Mucosa of descending colon (tissue), 3 donors: ENCODE measurements around the gene MORN1. TPM values are rescaled to one million over a fixed set of nuclear protein-coding genes. Genes with fewer than 3 reads are reported as not detected.

Experiments used
- ATAC-seq: fragments of 200-7000 bp; cut with Tn5 transposase; one replicate; pipeline ENCODE4 v1.9.1; 2020; ENCODE audit warnings: mild to moderate bottlenecking, moderate library complexity
- DNase-seq, 3 donors: peaks; one replicate each; pipeline ENCODE4 v3.0.0-alpha.2; 2020
- H3K36me3 ChIP-seq: fragments of 200-600 bp; one replicate; pipeline ENCODE4 v1.8.0; 2021; ENCODE audit warnings: low read depth, mild to moderate bottlenecking
- H3K4me1 ChIP-seq: fragments of 200-600 bp; one replicate; pipeline ENCODE4 v1.8.0; 2021; ENCODE audit warnings: low read depth, mild to moderate bottlenecking
- H3K4me3 ChIP-seq: fragments of 200-600 bp; one replicate; pipeline ENCODE4 v1.8.0; 2021; ENCODE audit warnings: mild to moderate bottlenecking
- H3K9me3 ChIP-seq: fragments of 200-600 bp; one replicate; pipeline ENCODE4 v1.8.0; 2021; ENCODE audit warnings: mild to moderate bottlenecking
- CTCF ChIP-seq: fragments of 200-600 bp; IDR thresholded peaks from one replicate; pipeline ENCODE4 v1.8.0; 2022; ENCODE audit warnings: antibody characterized with exemption, mild to moderate bottlenecking
- intact Hi-C, 2 donors: fragments of 100-400 bp; cut with DNase I in 1 of 2; cut with micrococcal nuclease in 1 of 2; formaldehyde crosslinking; loops; one replicate each; pipeline versions ENCODE4 v1.11.0 to v1.11.1; 2022; cut with DNase I, micrococcal nuclease
- total RNA-seq, 3 donors: library from RNA; stranded (reverse); fragmentation: NEBNext Ultra II Directional in 2 of 3; extraction: Animal tissue kit (Norgen Biotek cat#: 25700) in 2 of 3; gene quantifications; one replicate each; pipeline versions ENCODE4 v1.2.1 to v1.2.4, GENCODE V29; 2021 to 2023
- donor health status: DM: no; HTN: no; CAD: no; lungs with moderate emphysema.
- donor health status: DM: no; HTN: no; CAD: no.
- donor health status: DM: no; HTN: yes; CAD: no.

Gene MORN1
- total RNA-seq, 3 donors from 2014 or later: 13.1 to 17.4 (median 13.4) TPM

GRCh38 chr1:2395245-2395644 is 3.9 kb upstream of the MORN1 start:
- DNase-seq: peak in 1 of 3 donors; percentile 48
- Histone ChIP-seq H3K4me1 (peaks cover 26% of the 10 kb centered on the region), H3K9me3 (no peaks in the 10 kb centered on the region), H3K4me3 (no peak overlapping the region), H3K36me3 (no peaks in the 10 kb centered on the region)
- ATAC-seq: no peak
- intact Hi-C loops: no loop called here
- TF ChIP-seq CTCF: no peak

- DNase-seq (no peak), ATAC-seq (no peak)
- intact Hi-C loops: no loop called here
- TF ChIP-seq CTCF: no peak
- Histone ChIP-seq H3K4me1 (peaks cover 28% of the 10 kb centered on the region), H3K4me3 (no peak overlapping the region), H3K9me3 (no peaks in the 10 kb centered on the region), H3K36me3 (no peaks in the 10 kb centered on the region)
These were observed 3.4 kb upstream of the MORN1 start for GRCh38 chr1:2394761-2395160.

- DNase-seq (no peak), ATAC-seq (no peak)
- intact Hi-C loops: no loop called here
- Histone ChIP-seq H3K36me3 (no peaks in the 10 kb centered on the region), H3K9me3 (no peaks in the 10 kb centered on the region), H3K4me1 (peaks cover 28% of the 10 kb centered on the region), H3K4me3 (no peak overlapping the region)
- no peak for TF ChIP-seq CTCF
These were observed 2.9 kb upstream of the MORN1 start for GRCh38 chr1:2394220-2394619.

GRCh38 chr1:2393471-2393877 is 2.1 kb upstream of the MORN1 start:
- intact Hi-C loops: no loop called here
- Histone ChIP-seq H3K9me3 (no peaks in the 10 kb centered on the region), H3K4me1 (peaks cover 28% of the 10 kb centered on the region), H3K4me3 (no peak overlapping the region), H3K36me3 (no peaks in the 10 kb centered on the region)
- peak; percentile 33 for ATAC-seq
- TF ChIP-seq CTCF: no peak
- DNase-seq: peak in 2 of 3 donors; percentile 45 to 56

- H3K4me1 ChIP-seq: peaks cover 28% of the 10 kb centered on the region
- H3K9me3 ChIP-seq: no peaks in the 10 kb centered on the region
- intact Hi-C loops: no loop called here
- no peaks in the 10 kb centered on the region for H3K36me3 ChIP-seq
- DNase-seq (peak in 1 of 3 donors; percentile 58), ATAC-seq (no peak)
- no peak for TF ChIP-seq CTCF
- H3K4me3 ChIP-seq: no peak overlapping the region
These were observed 1.3 kb upstream of the MORN1 start for GRCh38 chr1:2392686-2393085.

GRCh38 chr1:2391931-2392509 is 666 bp upstream of the MORN1 start:
- ATAC-seq (peak; percentile 53), DNase-seq (no peak)
- peaks cover 28% of the 10 kb centered on the region for H3K4me1 ChIP-seq

More at GRCh38 chr1:2391931-2392509, 666 bp upstream of the MORN1 start:
- intact Hi-C loops: no loop called here
- no peak for TF ChIP-seq CTCF
- Histone ChIP-seq H3K4me3 (peak overlapping the region; percentile 87), H3K9me3 (no peaks in the 10 kb centered on the region), H3K36me3 (no peaks in the 10 kb centered on the region)
